Sigmoid colon (tissue), 7 donors: Measurements from ENCODE around the gene SIVA1. TPM values are rescaled to one million over a fixed set of nuclear protein-coding genes. Genes with fewer than 3 reads are reported as not detected.

Experiments used
- DNase-seq: peaks from one replicate; pipeline ENCODE4 v3.0.0-alpha.2; 2019
- H3K27ac ChIP-seq, 4 donors: fragments of 200-600 bp; sonication (generic); one replicate each; pipeline ENCODE4 v1.5.1; 2016 to 2019; ENCODE audit warnings: mild to moderate bottlenecking in 1 of 4
- H3K27me3 ChIP-seq, 3 donors: fragments of 200-600 bp; sonication (generic); one replicate each; pipeline ENCODE4 v1.5.1; 2019; ENCODE audit warnings: mild to moderate bottlenecking in 1 of 3
- H3K36me3 ChIP-seq, 4 donors: fragments of 200-600 bp; sonication (generic); one replicate each; pipeline ENCODE4 v1.5.1; 2016 to 2019
- H3K4me1 ChIP-seq, 4 donors: fragments of 200-600 bp; sonication (generic); one replicate each; pipeline ENCODE4 v1.5.1; 2017 to 2019
- H3K4me3 ChIP-seq, 4 donors: fragments of 200-600 bp; sonication (generic); one replicate each; pipeline ENCODE4 v1.5.1; 2017 to 2019; ENCODE audit warnings: mild to moderate bottlenecking in 2 of 4, moderate library complexity in 1 of 4
- H3K9me3 ChIP-seq, 4 donors: fragments of 200-600 bp in 3 of 4; sonication (generic) in 3 of 4; one replicate each; pipeline versions ENCODE4 v1.5.1 to v1.6.1; 2013 to 2019
- EP300 ChIP-seq, 4 donors: sonication (generic); formaldehyde crosslinking; IDR thresholded peaks; one replicate each; pipeline ENCODE4 v1.6.1; 2017; ENCODE audit warnings: antibody characterized with exemption in 4 of 4
- POLR2A ChIP-seq, 2 donors: fragments of 450-650 bp; IDR thresholded peaks; one replicate each; pipeline ENCODE4 v1.6.1; 2016; ENCODE audit warnings: antibody characterized with exemption in 2 of 2, mild to moderate bottlenecking in 2 of 2, moderate library complexity in 2 of 2
- POLR2AphosphoS5 ChIP-seq, 4 donors: sonication (generic); formaldehyde crosslinking; IDR thresholded peaks; one replicate each; pipeline ENCODE4 v1.6.1; 2017; ENCODE audit warnings: antibody characterized with exemption in 4 of 4
- WGBS, 2 donors: extraction: QIAGEN DNeasy Blood & Tissue Kit; methylation state at CpG; one replicate each; pipeline ENCODE4 v1.1.7; 2013; 5-methylcytosine and 5-hydroxymethylcytosine counted together
- intact Hi-C: fragments of 100-400 bp; cut with DNase I; formaldehyde crosslinking; loops from one replicate; pipeline ENCODE4 v1.15.1; 2023
- polyA plus RNA-seq, 3 donors: library from polyadenylated mRNA; stranded (reverse); fragments of 200-250 nt; gene quantifications; one replicate each; pipeline ENCODE4 v1.2.3, GENCODE V29; 2013
- total RNA-seq, 4 donors: library from RNA; depleted of rRNA; stranded (reverse); fragments of >200 nt; gene quantifications; one replicate each; pipeline ENCODE4 v1.1.0, GENCODE V29; 2016
- TF ChIP-seq, protein P1 (sequence below), 4 experiments: fragments of 450-650 bp in 3 of 4; fragments of 200-600 bp in 1 of 4; IDR thresholded peaks; one replicate each; pipeline ENCODE4 v1.5.1; 2016 to 2019; ENCODE audit warnings: antibody characterized with exemption in 4 of 4, mild to moderate bottlenecking in 3 of 4, moderate library complexity in 2 of 4
- donor health status: healthy with polysubstance abuse.
- donor health status: Bipolar disorder and iron deficiency.
- donor health status: healthy.

Gene SIVA1
- total and polyA plus RNA-seq, 7 donors: 124 to 512 (median 235) TPM

DNA sequence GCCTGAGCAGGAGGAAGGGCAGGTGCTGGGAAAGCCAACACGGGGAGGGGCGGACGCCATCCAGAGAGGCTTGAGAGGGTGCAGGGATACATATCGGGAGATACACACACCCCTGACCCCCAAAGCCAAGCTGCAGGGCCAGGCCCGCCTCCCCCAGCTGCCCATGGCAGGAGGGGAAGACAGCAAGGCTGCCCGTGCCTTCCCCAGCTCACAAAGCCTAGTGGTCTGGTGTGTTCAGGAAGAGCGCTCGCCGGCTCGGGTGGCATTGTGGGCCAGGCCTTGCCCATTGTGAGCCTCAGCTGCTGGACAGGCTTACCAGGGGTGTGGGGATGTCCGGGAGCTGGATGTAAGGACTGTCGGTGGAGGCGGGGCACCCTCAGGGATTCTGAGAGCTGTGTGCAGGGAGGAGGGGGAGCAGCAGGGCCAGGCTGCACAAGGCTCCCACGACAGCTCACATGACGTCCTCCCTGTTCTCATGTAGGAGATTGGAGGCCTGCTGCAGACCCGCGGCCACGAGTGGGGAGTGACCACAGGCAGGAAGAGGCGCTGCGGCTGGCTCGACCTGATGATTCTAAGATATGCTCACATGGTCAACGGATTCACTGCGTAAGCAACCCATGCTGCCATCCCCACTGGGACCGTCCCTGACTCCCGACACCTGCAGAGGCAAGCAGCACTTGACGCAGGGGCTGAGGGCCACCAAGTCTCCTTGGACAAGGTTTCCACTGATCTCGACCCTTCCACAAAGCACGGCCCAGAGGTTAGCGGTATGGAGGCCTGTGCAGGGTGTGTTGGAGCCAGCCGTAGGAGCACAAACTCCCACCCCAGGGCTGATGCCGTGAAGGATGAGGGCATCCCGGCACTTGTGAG lies 10.1 kb upstream of the SIVA1 start:
- H3K4me1 ChIP-seq: peaks cover 0 to 23% (median 13%) of the 10 kb centered on the region in 4 donors
- no peak overlapping the region for H3K27ac ChIP-seq
- no peak for DNase-seq
- no peaks in the 10 kb centered on the region for H3K9me3 ChIP-seq
- H3K27me3 ChIP-seq: no peaks in the 10 kb centered on the region
- no peak overlapping the region for H3K4me3 ChIP-seq
- TF ChIP-seq, protein P1, sequence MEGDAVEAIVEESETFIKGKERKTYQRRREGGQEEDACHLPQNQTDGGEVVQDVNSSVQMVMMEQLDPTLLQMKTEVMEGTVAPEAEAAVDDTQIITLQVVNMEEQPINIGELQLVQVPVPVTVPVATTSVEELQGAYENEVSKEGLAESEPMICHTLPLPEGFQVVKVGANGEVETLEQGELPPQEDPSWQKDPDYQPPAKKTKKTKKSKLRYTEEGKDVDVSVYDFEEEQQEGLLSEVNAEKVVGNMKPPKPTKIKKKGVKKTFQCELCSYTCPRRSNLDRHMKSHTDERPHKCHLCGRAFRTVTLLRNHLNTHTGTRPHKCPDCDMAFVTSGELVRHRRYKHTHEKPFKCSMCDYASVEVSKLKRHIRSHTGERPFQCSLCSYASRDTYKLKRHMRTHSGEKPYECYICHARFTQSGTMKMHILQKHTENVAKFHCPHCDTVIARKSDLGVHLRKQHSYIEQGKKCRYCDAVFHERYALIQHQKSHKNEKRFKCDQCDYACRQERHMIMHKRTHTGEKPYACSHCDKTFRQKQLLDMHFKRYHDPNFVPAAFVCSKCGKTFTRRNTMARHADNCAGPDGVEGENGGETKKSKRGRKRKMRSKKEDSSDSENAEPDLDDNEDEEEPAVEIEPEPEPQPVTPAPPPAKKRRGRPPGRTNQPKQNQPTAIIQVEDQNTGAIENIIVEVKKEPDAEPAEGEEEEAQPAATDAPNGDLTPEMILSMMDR (IDR thresholded peaks at IDR 0.05): no peak
- TF ChIP-seq EP300 (IDR thresholded peaks at IDR 0.05): no peak
- TF ChIP-seq POLR2AphosphoS5 (IDR thresholded peaks at IDR 0.05): no peak
- no peak for TF ChIP-seq POLR2A (IDR thresholded peaks at IDR 0.05)
- 92% methylated on average over 32 of the region's 32 CpGs for WGBS, 2 donors
- H3K36me3 ChIP-seq: no peaks in the 10 kb centered on the region
- intact Hi-C loops: no loop called here

DNA sequence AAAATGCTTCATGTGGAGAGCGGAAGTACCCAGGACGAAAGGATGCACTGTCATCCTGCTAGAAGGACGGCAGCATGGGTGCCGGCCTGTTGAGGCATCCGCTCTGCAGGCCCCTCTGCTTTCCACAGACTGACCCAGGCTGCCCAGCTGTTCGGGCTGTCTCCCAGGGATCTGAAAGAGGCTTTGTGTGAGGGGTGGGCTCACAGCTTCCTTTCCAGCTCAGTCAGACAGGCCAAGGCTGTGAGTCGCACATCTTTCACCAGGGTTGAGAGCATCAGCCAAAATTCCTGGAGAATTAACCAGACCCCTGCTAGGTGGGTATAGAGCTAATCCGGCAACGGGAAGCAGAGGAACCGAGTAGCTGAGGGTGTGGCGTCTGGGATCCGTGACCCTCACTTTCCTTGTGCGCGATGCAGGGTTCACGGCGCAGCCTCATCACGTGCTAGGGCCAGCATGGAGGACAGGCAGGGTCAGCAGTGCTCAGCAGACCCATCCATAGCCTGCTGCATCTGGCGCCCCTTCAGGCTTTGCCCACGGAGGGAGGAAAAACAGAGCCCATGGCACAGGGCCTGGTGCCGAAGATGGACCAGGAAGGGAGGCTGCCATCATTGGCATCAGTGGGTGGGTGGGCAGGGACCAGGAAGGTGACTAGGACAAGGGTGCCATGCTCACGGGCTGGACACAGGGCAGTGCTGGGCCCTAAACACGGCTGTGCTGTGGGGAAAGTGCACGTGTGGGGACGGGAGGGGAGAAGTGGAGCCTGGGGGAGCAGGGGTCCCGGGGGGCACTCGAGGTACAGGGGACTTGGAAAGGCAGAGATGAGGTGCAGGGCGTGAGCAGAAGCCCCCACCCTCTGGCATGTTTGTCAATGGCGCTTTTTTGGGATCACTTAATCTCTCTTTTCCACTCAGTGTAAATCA lies 9.2 kb upstream of the SIVA1 start:
- H3K27ac ChIP-seq: no peak overlapping the region
- H3K4me1 ChIP-seq: peaks cover 0 to 32% (median 17%) of the 10 kb centered on the region in 4 donors
- no peak for TF ChIP-seq POLR2A (IDR thresholded peaks at IDR 0.05)
- TF ChIP-seq, protein P1 (IDR thresholded peaks at IDR 0.05): no peak
- no peak for TF ChIP-seq EP300 (IDR thresholded peaks at IDR 0.05)
- no peak for TF ChIP-seq POLR2AphosphoS5 (IDR thresholded peaks at IDR 0.05)
- no peak for DNase-seq
- WGBS, 2 donors: 88 to 92% methylated on average over 28 of the region's 28 CpGs
- intact Hi-C loops: no loop called here
- H3K27me3 ChIP-seq: no peaks in the 10 kb centered on the region
- no peaks in the 10 kb centered on the region for H3K36me3 ChIP-seq
- no peak overlapping the region for H3K4me3 ChIP-seq
- H3K9me3 ChIP-seq: no peaks in the 10 kb centered on the region

DNA sequence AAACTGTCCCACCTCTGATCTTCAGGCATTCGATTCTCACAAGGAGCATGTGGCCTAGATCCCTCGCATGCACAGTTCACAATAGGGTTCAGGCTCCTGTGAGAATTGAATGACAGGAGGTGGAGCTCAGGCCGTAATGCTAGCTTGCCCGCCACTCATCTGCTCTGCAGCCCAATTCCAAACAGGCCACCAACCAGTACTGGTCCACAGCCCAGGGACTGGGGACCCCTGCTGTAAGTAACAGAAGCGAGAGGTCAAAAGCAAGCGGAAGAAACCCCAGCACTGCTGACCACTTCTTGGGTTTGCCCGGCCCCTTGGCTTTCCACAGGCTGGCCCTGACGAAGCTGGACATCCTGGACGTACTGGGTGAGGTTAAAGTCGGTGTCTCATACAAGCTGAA lies 8.5 kb upstream of the SIVA1 start:
- no peaks in the 10 kb centered on the region for H3K36me3 ChIP-seq
- H3K4me3 ChIP-seq: no peak overlapping the region
- H3K27ac ChIP-seq: no peak overlapping the region
- DNase-seq: no peak
- no peaks in the 10 kb centered on the region for H3K27me3 ChIP-seq
- intact Hi-C loops: no loop called here
- H3K4me1 ChIP-seq: peaks cover 0 to 32% (median 17%) of the 10 kb centered on the region in 4 donors
- no peaks in the 10 kb centered on the region for H3K9me3 ChIP-seq
- no peak for TF ChIP-seq POLR2A (IDR thresholded peaks at IDR 0.05)
- TF ChIP-seq EP300 (IDR thresholded peaks at IDR 0.05): no peak
- TF ChIP-seq, protein P1 (IDR thresholded peaks at IDR 0.05): no peak
- no peak for TF ChIP-seq POLR2AphosphoS5 (IDR thresholded peaks at IDR 0.05)
- 95% methylated on average over 10 of the region's 10 CpGs for WGBS, 2 donors

DNA sequence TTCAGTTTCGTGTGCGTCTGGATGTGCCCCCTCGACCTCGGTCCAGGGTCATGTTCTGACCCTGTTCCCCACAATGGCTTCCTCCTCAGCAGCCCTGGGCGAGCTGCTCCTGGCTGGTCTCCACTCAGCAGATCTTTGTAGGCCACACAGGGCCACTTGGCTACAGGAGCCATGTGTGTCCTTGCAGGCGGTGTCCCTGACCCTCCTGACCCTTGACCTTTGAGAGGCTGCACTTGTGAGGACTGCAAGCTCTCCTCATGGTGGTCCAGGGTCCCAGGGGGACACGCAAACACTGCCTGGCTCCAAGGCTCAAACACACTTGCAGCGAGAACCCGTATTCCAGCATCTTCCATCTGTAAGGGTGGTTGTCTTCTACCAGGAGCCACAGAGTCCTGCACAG lies 7.5 kb upstream of the SIVA1 start:
- no peak for TF ChIP-seq POLR2AphosphoS5 (IDR thresholded peaks at IDR 0.05)
- TF ChIP-seq EP300 (IDR thresholded peaks at IDR 0.05): no peak
- no peak for TF ChIP-seq POLR2A (IDR thresholded peaks at IDR 0.05)
- no peak overlapping the region for H3K4me3 ChIP-seq
- intact Hi-C loops: no loop called here
- DNase-seq: no peak
- WGBS, 2 donors: 94 to 95% methylated on average over 9 of the region's 9 CpGs
- no peaks in the 10 kb centered on the region for H3K27me3 ChIP-seq
- H3K9me3 ChIP-seq: no peaks in the 10 kb centered on the region
- no peaks in the 10 kb centered on the region for H3K36me3 ChIP-seq
- no peak overlapping the region for H3K27ac ChIP-seq
- peaks cover 0 to 32% (median 17%) of the 10 kb centered on the region in 4 donors for H3K4me1 ChIP-seq

DNA sequence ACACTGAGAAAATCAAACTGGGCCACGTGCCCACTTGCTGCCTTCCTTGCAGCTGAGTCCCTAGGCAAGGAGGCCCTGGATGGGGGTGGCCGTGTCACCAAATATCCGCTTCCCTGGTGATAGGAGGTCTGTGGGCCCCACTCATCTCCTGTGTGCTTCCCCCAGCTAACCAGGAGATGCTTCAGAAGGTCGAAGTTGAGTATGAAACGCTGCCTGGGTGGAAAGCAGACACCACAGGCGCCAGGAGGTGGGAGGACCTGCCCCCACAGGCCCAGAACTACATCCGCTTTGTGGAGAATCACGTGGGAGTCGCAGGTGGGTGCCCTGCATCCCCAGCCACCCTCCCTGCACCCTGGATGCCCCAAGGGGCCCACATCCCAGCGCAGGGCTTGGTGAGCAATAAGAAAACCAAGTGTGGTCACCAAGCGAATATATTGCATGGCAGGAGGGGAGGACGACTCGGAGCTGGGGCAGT lies 6.8 kb upstream of the SIVA1 start:
- Histone ChIP-seq H3K9me3 (no peaks in the 10 kb centered on the region), H3K4me3 (no peak overlapping the region), H3K27me3 (no peaks in the 10 kb centered on the region), H3K4me1 (peaks cover 0 to 32% (median 17%) of the 10 kb centered on the region in 4 donors), H3K36me3 (no peaks in the 10 kb centered on the region), H3K27ac (peak overlapping the region; percentile 46 to 64 (median 54))
- TF ChIP-seq POLR2A (IDR thresholded peaks at IDR 0.05) (no peak), POLR2AphosphoS5 (IDR thresholded peaks at IDR 0.05) (no peak), EP300 (IDR thresholded peaks at IDR 0.05) (no peak)
- TF ChIP-seq, protein P1 (IDR thresholded peaks at IDR 0.05): no peak
- intact Hi-C loops: no loop called here
- 79 to 87% methylated on average over 13 of the region's 13 CpGs for WGBS, 2 donors
- DNase-seq: no peak
